ENCODE data around the gene RFT1. TPM values are rescaled to one million over a fixed set of nuclear protein-coding genes. Genes with fewer than 3 reads are reported as not detected.

RFT1 gene
- total RNA-seq, 1 experiment from 2014 or later = 26.3 TPM

DNA sequence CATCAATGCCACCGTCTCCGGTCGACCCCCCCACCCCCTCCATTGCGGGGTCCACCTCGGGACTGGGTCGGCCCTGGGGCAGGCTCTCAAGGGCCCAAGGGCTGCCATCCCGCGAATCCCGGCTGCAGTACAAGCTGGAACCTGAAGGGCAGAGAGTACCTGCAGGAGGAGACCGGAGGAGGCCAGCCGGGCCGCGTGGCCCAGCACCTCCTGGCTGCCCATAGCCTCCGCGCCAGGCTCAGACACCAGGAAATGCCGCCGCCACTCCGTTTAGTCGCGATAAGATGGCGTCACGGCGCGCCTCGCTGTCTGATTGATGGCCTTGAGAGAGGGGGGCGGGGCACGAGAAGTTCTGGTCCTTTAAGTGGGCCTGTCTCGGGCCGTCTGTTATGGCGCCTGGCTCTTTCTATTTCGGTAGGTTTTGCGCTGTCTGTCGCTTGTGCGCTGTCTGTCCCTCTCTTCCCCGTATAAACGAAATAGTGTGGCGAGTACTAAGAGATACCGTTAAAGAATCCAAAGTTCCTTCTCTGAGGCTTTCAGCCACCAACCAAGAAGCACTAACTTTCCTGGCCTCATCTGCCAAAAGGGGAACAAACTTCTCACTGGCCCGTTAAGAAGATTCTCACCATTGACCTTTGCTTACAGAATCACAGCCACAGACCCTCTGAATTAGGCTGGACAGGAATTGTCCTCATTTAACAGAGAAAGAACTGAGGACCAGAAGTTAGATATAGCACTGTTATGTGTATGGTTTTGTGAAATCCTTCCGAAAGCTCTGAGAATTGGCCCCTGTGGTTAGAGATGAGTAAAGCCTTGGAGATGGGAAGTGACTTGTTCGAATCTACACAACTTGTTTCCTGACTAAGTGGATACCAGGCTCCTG is at the start of gene RFT1 (continued):
- TF ChIP-seq, protein P1, sequence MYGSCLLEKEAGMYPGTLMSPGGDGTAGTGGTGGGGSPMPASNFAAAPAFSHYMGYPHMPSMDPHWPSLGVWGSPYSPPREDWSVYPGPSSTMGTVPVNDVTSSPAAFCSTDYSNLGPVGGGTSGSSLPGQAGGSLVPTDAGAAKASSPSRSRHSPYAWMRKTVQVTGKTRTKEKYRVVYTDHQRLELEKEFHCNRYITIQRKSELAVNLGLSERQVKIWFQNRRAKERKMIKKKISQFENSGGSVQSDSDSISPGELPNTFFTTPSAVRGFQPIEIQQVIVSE (CRISPR knock-in tag; IDR thresholded peaks at IDR 0.05; ENCODE audit: borderline replicate concordance) = no peak
- TF ChIP-seq NFE2L1 (CRISPR knock-in tag; IDR thresholded peaks at IDR 0.05) (no peak; the same call in 1 of the 2 replicates), RORB (CRISPR knock-in tag; IDR thresholded peaks at IDR 0.05) (no peak), ZNF263 (CRISPR knock-in tag; IDR thresholded peaks at IDR 0.05; ENCODE audit: low read depth) (no peak), TEAD1 (CRISPR knock-in tag; IDR thresholded peaks at IDR 0.05) (peak; percentile 70; the same call in 1 of the 2 replicates), NR2C2 (CRISPR knock-in tag; IDR thresholded peaks at IDR 0.05) (no peak), JAZF1 (CRISPR knock-in tag; IDR thresholded peaks at IDR 0.05) (no peak), CBFB (CRISPR knock-in tag; IDR thresholded peaks at IDR 0.05; ENCODE audit: low read depth) (no peak), NR1H2 (CRISPR knock-in tag; IDR thresholded peaks at IDR 0.05) (no peak)
- TF ChIP-seq, protein P2, sequence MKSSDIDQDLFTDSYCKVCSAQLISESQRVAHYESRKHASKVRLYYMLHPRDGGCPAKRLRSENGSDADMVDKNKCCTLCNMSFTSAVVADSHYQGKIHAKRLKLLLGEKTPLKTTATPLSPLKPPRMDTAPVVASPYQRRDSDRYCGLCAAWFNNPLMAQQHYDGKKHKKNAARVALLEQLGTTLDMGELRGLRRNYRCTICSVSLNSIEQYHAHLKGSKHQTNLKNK (CRISPR knock-in tag; IDR thresholded peaks at IDR 0.05) = no peak
- TF ChIP-seq, protein P3, sequence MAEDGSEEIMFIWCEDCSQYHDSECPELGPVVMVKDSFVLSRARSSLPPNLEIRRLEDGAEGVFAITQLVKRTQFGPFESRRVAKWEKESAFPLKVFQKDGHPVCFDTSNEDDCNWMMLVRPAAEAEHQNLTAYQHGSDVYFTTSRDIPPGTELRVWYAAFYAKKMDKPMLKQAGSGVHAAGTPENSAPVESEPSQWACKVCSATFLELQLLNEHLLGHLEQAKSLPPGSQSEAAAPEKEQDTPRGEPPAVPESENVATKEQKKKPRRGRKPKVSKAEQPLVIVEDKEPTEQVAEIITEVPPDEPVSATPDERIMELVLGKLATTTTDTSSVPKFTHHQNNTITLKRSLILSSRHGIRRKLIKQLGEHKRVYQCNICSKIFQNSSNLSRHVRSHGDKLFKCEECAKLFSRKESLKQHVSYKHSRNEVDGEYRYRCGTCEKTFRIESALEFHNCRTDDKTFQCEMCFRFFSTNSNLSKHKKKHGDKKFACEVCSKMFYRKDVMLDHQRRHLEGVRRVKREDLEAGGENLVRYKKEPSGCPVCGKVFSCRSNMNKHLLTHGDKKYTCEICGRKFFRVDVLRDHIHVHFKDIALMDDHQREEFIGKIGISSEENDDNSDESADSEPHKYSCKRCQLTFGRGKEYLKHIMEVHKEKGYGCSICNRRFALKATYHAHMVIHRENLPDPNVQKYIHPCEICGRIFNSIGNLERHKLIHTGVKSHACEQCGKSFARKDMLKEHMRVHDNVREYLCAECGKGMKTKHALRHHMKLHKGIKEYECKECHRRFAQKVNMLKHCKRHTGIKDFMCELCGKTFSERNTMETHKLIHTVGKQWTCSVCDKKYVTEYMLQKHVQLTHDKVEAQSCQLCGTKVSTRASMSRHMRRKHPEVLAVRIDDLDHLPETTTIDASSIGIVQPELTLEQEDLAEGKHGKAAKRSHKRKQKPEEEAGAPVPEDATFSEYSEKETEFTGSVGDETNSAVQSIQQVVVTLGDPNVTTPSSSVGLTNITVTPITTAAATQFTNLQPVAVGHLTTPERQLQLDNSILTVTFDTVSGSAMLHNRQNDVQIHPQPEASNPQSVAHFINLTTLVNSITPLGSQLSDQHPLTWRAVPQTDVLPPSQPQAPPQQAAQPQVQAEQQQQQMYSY (CRISPR knock-in tag; IDR thresholded peaks at IDR 0.05) = peak; percentile 33; the same call in 1 of the 2 replicates
- TF ChIP-seq, protein P4, sequence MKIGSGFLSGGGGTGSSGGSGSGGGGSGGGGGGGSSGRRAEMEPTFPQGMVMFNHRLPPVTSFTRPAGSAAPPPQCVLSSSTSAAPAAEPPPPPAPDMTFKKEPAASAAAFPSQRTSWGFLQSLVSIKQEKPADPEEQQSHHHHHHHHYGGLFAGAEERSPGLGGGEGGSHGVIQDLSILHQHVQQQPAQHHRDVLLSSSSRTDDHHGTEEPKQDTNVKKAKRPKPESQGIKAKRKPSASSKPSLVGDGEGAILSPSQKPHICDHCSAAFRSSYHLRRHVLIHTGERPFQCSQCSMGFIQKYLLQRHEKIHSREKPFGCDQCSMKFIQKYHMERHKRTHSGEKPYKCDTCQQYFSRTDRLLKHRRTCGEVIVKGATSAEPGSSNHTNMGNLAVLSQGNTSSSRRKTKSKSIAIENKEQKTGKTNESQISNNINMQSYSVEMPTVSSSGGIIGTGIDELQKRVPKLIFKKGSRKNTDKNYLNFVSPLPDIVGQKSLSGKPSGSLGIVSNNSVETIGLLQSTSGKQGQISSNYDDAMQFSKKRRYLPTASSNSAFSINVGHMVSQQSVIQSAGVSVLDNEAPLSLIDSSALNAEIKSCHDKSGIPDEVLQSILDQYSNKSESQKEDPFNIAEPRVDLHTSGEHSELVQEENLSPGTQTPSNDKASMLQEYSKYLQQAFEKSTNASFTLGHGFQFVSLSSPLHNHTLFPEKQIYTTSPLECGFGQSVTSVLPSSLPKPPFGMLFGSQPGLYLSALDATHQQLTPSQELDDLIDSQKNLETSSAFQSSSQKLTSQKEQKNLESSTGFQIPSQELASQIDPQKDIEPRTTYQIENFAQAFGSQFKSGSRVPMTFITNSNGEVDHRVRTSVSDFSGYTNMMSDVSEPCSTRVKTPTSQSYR (CRISPR knock-in tag; IDR thresholded peaks at IDR 0.05) = peak; percentile 77; the same call in 1 of the 2 replicates
- TF ChIP-seq, protein P5, sequence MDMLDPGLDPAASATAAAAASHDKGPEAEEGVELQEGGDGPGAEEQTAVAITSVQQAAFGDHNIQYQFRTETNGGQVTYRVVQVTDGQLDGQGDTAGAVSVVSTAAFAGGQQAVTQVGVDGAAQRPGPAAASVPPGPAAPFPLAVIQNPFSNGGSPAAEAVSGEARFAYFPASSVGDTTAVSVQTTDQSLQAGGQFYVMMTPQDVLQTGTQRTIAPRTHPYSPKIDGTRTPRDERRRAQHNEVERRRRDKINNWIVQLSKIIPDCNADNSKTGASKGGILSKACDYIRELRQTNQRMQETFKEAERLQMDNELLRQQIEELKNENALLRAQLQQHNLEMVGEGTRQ (CRISPR knock-in tag; IDR thresholded peaks at IDR 0.05) = no peak

DNA sequence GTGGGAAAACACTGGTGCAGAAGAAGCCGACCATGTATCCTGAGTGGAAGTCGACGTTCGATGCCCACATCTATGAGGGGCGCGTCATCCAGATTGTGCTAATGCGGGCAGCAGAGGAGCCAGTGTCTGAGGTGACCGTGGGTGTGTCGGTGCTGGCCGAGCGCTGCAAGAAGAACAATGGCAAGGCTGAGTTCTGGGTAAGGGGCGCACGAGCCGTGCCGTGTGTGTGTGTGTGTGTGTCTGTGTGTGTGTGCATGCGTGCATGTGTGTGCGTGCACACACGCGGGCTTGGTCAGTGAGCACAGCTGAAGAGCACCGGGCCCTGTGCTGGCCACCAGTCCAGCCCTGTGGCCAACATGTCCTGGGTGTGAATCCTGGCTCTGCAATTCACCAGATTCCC is 49.3 kb upstream of the RFT1 start:
- CTCF ChIA-PET = interaction anchor here (0.6 kb wide), 1 partner anchor 19 kb away, joined by 3 read pairs; the partner anchor contains the start of gene PRKCD
- POLR2A ChIA-PET = no interaction called here
- peak overlapping the region; percentile 8; the same call in 1 of the 2 replicates for H3K27ac Mint-ChIP-seq
- DNase-seq (ENCODE audit: low spot score) (no peak), ATAC-seq (no peak)
- no peaks in the 10 kb centered on the region for H3K9me3 Mint-ChIP-seq
- TF ChIP-seq ZNF138 (CRISPR knock-in tag; conservative IDR thresholded peaks at IDR 0.05) = no peak
- TF ChIP-seq, protein P5 (CRISPR knock-in tag; IDR thresholded peaks at IDR 0.05) = no peak
- H3K4me1 Mint-ChIP-seq = no peaks in the 10 kb centered on the region
- no peaks in the 10 kb centered on the region; the same call in 1 of the 2 replicates for H3K36me3 Mint-ChIP-seq
- no peak overlapping the region for H3K4me3 Mint-ChIP-seq
- no peaks in the 10 kb centered on the region for H3K27me3 Mint-ChIP-seq (ENCODE audit: low read depth)

Measured in WTC11 (cell line).